ENCODE data around the gene FHL3. TPM values are rescaled to one million over a fixed set of nuclear protein-coding genes. Genes with fewer than 3 reads are reported as not detected.

FHL3 gene
- total and polyA plus RNA-seq, 9 of the 15 experiments (the other 6 are each of a cell fraction or from before 2014, with no cell fraction given) = 6.1 to 144 (median 34.1) TPM

GRCh38 chr1:38012363-38013226 lies 7.3 kb upstream of the FHL3 start, which contains the start of gene UTP11 (continued):
- TF ChIP-seq ZNF197 (CRISPR knock-in tag; IDR thresholded peaks at IDR 0.05; ENCODE audit: low read depth) (peak; percentile 89), ZNF764 (CRISPR knock-in tag; IDR thresholded peaks at IDR 0.05; ENCODE audit: low read depth) (no peak), STAT6 (CRISPR knock-in tag; IDR thresholded peaks at IDR 0.05) (peak; percentile 67), ZBTB33 (CRISPR knock-in tag; IDR thresholded peaks at IDR 0.05) (peak; percentile 91), CREB1 (IDR thresholded peaks at IDR 0.05) (peak; percentile 93), CREB1 (CRISPR knock-in tag; IDR thresholded peaks at IDR 0.05) (peak; percentile 93), EP300 (IDR thresholded peaks at IDR 0.05; ENCODE audit: low read length) (peak; percentile 44; the same call in 1 of the 2 replicates), FOXA3 (CRISPR knock-in tag; conservative IDR thresholded peaks at IDR 0.05 in 1 of 2, IDR thresholded peaks at IDR 0.05 in 1 of 2) (peak in 1 of 2 experiments; percentile 95; a peak in 2 of 4 replicates), E2F3 (CRISPR knock-in tag; IDR thresholded peaks at IDR 0.05) (peak; percentile 98), NEUROD1 (IDR thresholded peaks at IDR 0.05; ENCODE audit: borderline replicate concordance, low read depth, low read length, partially characterized antibody) (no peak), CHD4 (IDR thresholded peaks at IDR 0.05; ENCODE audit: insufficient read depth, insufficient replicate concordance, low read depth, low read length, poor library complexity, severe bottlenecking) (no peak), NBN (IDR thresholded peaks at IDR 0.05; ENCODE audit: low read depth) (peak; percentile 87), TBP (optimal IDR thresholded peaks at IDR 0.05; ENCODE audit: low read depth, low read length) (peak; percentile 94), MCM3 (IDR thresholded peaks at IDR 0.05) (no peak), HINFP (tag; conservative IDR thresholded peaks at IDR 0.05; ENCODE audit: low read depth) (peak; percentile 82), CGGBP1 (CRISPR knock-in tag; IDR thresholded peaks at IDR 0.05) (peak; percentile 79; the same call in 1 of the 2 replicates), CBX3 (IDR thresholded peaks at IDR 0.05; ENCODE audit: borderline replicate concordance in 1 of 2, low read length in 2 of 2) (peak in 1 of 2 experiments; percentile 100; a peak in 2 of 3 replicates), MTA2 (IDR thresholded peaks at IDR 0.05; ENCODE audit: low read depth) (peak; percentile 50)
